NT2/D1 (cell line): ENCODE measurements around the gene AGAP1.
"Not testable (repeated sequence)": the region's sequence is repeated elsewhere in the genome, so short reads cannot be mapped to it uniquely, and the experiment has no call there.

Experiments
- DNase-seq: peaks from one replicate; pipeline ENCODE4 v3.0.0-alpha.2; 2011; ENCODE audit warnings: low read depth, low spot score
- H3K27me3 ChIP-seq: 2 replicates; pipeline ENCODE4 v1.6.0; 2011; ENCODE audit warnings: mild to moderate bottlenecking; ENCODE audit not compliant: insufficient read length, insufficient read depth
- H3K36me3 ChIP-seq: 2 replicates; pipeline ENCODE4 v1.6.1; 2011; ENCODE audit warnings: mild to moderate bottlenecking, low read length, mixed read lengths; ENCODE audit not compliant: insufficient read depth, insufficient read length
- H3K4me1 ChIP-seq: 2 replicates; pipeline ENCODE4 v1.5.1; 2011; ENCODE audit not compliant: insufficient read depth, insufficient read length
- H3K4me3 ChIP-seq: 2 replicates; pipeline ENCODE4 v1.5.1; 2011; ENCODE audit warnings: low read depth; ENCODE audit not compliant: insufficient read length
- H3K9ac ChIP-seq: 2 replicates; pipeline ENCODE4 v1.6.0; 2011; ENCODE audit warnings: low read depth; ENCODE audit not compliant: insufficient read length
- H3K9me3 ChIP-seq: 2 replicates; pipeline ENCODE4 v1.5.1; 2011; ENCODE audit warnings: mild to moderate bottlenecking, low read length; ENCODE audit not compliant: insufficient read depth
- SUZ12 ChIP-seq: IDR thresholded peaks from 2 replicates; pipeline ENCODE4 v1.6.1; 2011; ENCODE audit not compliant: insufficient read length, insufficient read depth; ENCODE audit errors: extremely low read depth
- YY1 ChIP-seq: IDR thresholded peaks from 2 replicates; pipeline ENCODE4 v1.6.1; 2011; ENCODE audit not compliant: insufficient read length, insufficient read depth
- ZNF274 ChIP-seq: IDR thresholded peaks from 2 replicates; pipeline ENCODE4 v1.6.1; 2011; ENCODE audit warnings: mild to moderate bottlenecking, low read depth, low read length

AGAP1 gene

DNA sequence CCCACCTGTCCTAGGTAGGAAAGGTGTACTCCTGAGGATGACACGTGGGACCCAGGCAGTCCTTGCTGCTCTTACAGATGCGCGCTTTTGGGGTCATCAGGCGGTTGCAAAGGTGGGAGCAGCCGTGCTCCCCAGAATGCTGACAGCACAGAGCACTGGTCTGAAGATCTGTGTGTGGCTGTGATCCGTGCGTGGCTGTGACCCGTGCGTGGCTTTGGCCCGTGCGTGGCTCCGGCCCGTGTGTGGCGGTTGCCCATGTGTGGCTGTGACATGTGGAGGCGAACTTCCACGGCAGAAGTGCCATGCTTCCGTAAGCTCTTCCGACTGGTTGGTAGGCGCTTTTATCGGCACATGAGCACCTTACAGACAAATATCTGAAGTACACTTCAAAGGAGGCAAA lies 270.0 kb downstream of the AGAP1 start:
- Histone ChIP-seq H3K9me3 (no peaks in the 10 kb centered on the region), H3K4me3 (no peak overlapping the region), H3K9ac (no peak overlapping the region), H3K36me3 (peaks cover 19% of the 10 kb centered on the region), H3K4me1 (no peaks in the 10 kb centered on the region), H3K27me3 (no peaks in the 10 kb centered on the region)
- TF ChIP-seq ZNF274, result no peak
- no peak for TF ChIP-seq SUZ12
- no peak for TF ChIP-seq YY1
- no peak for DNase-seq

DNA sequence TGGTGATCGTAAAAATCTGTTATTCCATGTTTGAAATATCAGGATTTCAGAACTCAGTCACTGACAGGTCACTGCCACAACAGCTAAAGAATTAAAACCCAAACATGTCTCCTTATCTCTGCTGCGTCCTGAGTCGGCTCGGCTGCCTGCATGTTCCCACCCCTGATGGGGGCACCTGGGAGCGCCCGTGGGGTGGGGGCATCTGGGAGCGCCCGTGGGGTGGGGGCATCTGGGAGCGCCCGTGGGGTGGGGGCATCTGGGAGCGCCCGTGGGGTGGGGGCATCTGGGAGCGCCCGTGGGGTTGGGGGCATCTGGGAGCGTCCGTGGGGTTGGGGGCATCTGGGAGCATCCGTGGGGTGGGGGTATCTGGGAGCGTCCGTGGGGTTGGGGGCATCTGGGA lies 270.6 kb downstream of the AGAP1 start:
- H3K36me3 ChIP-seq, result peaks cover 17% of the 10 kb centered on the region
- not testable (repeated sequence) for DNase-seq, H3K27me3 ChIP-seq, H3K9me3 ChIP-seq, H3K4me3 ChIP-seq, H3K4me1 ChIP-seq, H3K9ac ChIP-seq

DNA sequence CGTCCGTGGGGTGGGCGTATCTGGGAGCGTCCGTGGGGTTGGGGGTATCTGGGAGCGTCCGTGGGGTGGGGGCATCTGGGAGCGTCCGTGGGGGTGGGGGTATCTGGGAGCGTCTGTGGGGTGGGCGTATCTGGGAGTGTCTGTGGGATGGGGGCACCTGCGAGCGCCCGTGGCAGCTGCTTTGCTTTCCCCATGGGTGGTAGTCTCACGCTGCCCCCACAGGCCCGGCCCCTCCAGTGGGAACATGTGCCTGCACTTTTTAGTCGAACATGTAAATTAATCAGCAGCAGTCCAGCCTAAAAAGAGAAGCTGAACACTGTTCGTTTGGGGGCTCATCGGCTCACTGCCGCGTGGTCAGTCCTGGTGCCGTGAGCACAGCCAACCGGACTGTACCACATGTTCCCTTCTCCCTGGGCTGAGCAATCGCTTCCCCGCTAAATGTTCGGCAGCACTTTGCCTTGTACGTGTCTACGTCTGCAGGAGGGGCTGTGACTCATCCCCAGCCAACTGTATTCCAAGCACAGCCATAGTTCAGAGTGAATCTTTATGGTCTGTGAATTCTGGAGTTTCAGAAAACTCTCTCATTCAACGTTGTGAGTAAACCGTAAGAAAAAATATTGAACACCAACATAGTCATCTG lies 271.5 kb downstream of the AGAP1 start:
- H3K4me1 ChIP-seq, result no peaks in the 10 kb centered on the region
- DNase-seq, result no peak
- TF ChIP-seq SUZ12 (no peak), ZNF274 (no peak), YY1 (no peak)
- no peaks in the 10 kb centered on the region for H3K27me3 ChIP-seq
- peaks cover 16% of the 10 kb centered on the region for H3K36me3 ChIP-seq
- no peak overlapping the region for H3K9ac ChIP-seq
- H3K4me3 ChIP-seq, result no peak overlapping the region
- H3K9me3 ChIP-seq, result no peaks in the 10 kb centered on the region

DNA sequence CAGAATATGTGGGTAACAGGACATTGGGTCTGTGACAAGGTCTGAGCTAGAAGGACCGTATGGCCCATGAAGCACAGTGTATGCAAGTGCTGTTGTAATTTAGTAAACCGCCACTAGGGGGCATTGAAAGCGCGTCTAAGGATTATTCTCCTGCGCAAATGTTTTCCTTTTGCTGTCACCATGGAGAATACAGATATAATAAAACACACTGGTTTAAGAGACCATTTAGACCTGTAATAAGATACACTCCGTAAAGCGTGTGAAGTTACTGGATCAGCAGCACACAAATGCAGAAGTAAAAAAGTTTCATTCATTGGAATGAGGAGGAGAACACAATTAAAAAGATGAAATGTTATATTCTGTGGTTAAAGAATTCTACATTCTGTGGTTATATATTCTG lies 272.4 kb downstream of the AGAP1 start:
- Histone ChIP-seq H3K9ac (no peak overlapping the region), H3K36me3 (peaks cover 16% of the 10 kb centered on the region), H3K9me3 (no peaks in the 10 kb centered on the region), H3K4me1 (no peaks in the 10 kb centered on the region), H3K4me3 (no peak overlapping the region), H3K27me3 (no peaks in the 10 kb centered on the region)
- DNase-seq, result peak; percentile 43
- TF ChIP-seq ZNF274 (no peak), YY1 (no peak)

DNA sequence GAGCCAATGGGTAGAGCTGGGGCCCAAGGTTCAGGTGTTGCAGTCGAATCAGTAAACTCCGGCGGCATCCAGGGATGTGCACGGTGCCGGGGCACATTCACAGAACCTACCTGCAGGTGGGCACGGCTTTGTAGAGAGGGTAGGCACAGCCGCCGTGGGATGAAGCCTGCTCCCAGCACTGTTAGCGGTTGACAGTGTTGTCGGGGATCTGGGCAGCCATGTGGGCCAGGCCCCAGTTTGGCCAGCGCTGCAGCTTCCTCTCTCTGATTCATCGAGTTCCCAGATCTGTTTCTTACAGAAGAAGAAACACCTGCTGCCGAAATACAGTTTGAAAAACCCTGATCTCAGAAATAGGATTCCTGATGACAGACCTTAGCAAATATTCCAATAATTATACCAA lies 274.8 kb downstream of the AGAP1 start:
- Histone ChIP-seq H3K27me3 (no peaks in the 10 kb centered on the region), H3K9me3 (no peaks in the 10 kb centered on the region), H3K4me1 (no peaks in the 10 kb centered on the region), H3K36me3 (peaks cover 13% of the 10 kb centered on the region), H3K9ac (no peak overlapping the region), H3K4me3 (no peak overlapping the region)
- TF ChIP-seq YY1 (no peak), ZNF274 (no peak), SUZ12 (no peak)
- no peak for DNase-seq

DNA sequence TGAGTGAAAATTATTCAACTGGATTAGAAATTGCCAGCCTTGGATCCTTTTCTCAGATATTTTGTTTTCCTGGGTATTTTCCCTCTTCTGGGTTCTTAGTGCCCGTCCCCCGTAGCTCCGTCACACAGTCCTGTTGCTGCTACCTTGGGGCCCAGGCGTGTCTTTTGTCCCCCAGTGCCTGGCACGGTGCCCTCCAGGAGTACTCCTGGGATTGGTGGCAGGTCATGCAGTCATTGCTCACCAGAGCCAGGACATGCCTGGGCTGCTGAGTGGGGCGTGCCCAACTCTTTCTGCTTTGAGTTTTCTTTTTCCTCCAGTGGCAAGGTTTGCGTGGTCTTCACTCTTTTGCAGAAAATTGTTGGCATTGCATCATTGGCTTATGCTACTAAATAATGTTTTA lies 275.2 kb downstream of the AGAP1 start:
- peaks cover 9% of the 10 kb centered on the region for H3K36me3 ChIP-seq
- DNase-seq, result no peak
- no peak overlapping the region for H3K4me3 ChIP-seq
- no peak for TF ChIP-seq ZNF274
- TF ChIP-seq YY1, result no peak
- TF ChIP-seq SUZ12, result no peak
- no peaks in the 10 kb centered on the region for H3K27me3 ChIP-seq
- H3K9me3 ChIP-seq, result no peaks in the 10 kb centered on the region
- H3K4me1 ChIP-seq, result no peaks in the 10 kb centered on the region
- H3K9ac ChIP-seq, result no peak overlapping the region

DNA sequence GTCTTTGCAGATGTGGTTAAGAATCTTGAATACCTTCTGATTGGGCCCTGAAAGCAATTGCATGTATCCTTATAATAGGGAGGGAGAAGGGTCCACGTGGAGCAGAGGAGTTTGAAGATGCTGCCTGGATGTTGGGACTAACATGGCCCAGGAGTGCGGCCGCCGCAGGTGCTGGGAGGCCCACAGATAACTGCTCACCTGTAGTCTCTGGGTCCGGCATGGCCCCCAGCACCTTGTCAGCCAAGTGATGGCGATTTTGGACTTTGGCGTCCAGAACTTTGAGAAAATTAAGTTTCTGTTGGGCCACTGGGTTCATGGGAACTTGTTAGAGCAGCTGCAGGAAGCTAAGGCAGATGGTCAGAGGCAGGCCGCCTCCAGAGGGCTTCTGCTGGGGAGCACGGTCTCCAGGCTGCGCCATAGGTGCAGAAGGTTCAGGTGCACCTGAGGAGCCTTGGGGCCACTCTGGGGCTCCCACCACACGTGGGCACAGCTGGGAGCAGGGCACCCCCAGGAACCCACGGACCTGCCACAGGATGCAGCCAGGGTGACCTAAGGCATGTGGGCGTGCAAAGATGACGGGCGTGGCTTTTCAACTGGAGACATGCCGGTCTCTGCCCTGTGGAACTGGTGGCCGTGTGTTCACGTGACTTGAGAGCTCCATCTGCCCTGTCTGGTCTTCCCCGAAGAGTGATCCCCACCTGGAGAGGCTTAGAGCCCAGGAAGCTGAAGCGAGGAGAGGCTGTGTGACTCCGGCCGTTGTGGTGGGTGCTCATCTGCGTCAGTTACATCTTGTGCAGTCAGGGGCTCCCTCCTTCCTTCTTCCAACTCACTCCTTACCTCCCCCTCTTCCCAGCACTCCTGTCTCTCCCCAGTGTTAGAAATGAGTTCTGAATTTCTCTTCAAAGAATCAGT lies 277.3 kb downstream of the AGAP1 start:
- Histone ChIP-seq H3K36me3 (peaks cover 9% of the 10 kb centered on the region), H3K9me3 (no peaks in the 10 kb centered on the region), H3K4me1 (no peaks in the 10 kb centered on the region), H3K9ac (no peak overlapping the region), H3K4me3 (no peak overlapping the region), H3K27me3 (no peaks in the 10 kb centered on the region)
- DNase-seq, result no peak
- no peak for TF ChIP-seq SUZ12
- no peak for TF ChIP-seq YY1
- TF ChIP-seq ZNF274, result no peak
